Spleen (tissue), 11 donors: Measurements from ENCODE around the gene RFLNA. TPM values are rescaled to one million over a fixed set of nuclear protein-coding genes. Genes with fewer than 3 reads are reported as not detected.

Experiments
- DNase-seq: peaks from one replicate; pipeline ENCODE4 v3.0.0-alpha.2; 2020
- H3K27ac ChIP-seq, 8 donors: fragments of 200-600 bp; sonication (generic) in 7 of 8; 1 replicate in 4 of 8; 2 replicates in 4 of 8; pipeline versions ENCODE4 v1.5.0 to v1.8.0; 2016 to 2021; ENCODE audit warnings: inconsistent platforms in 4 of 8, mild to moderate bottlenecking in 4 of 8, moderate library complexity in 1 of 8
- H3K27me3 ChIP-seq, 7 donors: fragments of 200-600 bp; sonication (generic) in 6 of 7; replicated peaks in 1 of 7; 1 replicate in 4 of 7; 2 replicates in 3 of 7; pipeline versions ENCODE4 v1.5.0 to v1.8.0; 2016 to 2021; ENCODE audit warnings: inconsistent platforms in 3 of 7, mild to moderate bottlenecking in 1 of 7
- H3K36me3 ChIP-seq, 6 donors: fragments of 200-600 bp; sonication (generic) in 5 of 6; 1 replicate in 4 of 6; 2 replicates in 2 of 6; pipeline versions ENCODE4 v1.5.0 to v1.8.0; 2016 to 2021; ENCODE audit warnings: inconsistent platforms in 2 of 6
- H3K4me1 ChIP-seq, 6 donors: fragments of 200-600 bp; sonication (generic) in 5 of 6; 1 replicate in 3 of 6; 2 replicates in 3 of 6; pipeline versions ENCODE4 v1.5.0 to v1.8.0; 2016 to 2021; ENCODE audit warnings: inconsistent platforms in 3 of 6
- H3K4me3 ChIP-seq, 8 donors: fragments of 200-600 bp; sonication (generic) in 7 of 8; 1 replicate in 4 of 8; 2 replicates in 4 of 8; pipeline versions ENCODE4 v1.5.0 to v1.8.0; 2016 to 2021; ENCODE audit warnings: inconsistent platforms in 4 of 8, mild to moderate bottlenecking in 4 of 8, moderate library complexity in 2 of 8
- H3K9me3 ChIP-seq, 8 donors: fragments of 200-600 bp; sonication (generic) in 7 of 8; 1 replicate in 4 of 8; 2 replicates in 4 of 8; pipeline versions ENCODE4 v1.5.0 to v1.8.0; 2016 to 2021; ENCODE audit warnings: inconsistent platforms in 4 of 8
- POLR2A ChIP-seq, 3 donors: fragments of 450-650 bp; IDR thresholded peaks; one replicate each; pipeline ENCODE4 v1.5.1; 2017; ENCODE audit warnings: antibody characterized with exemption in 3 of 3, mild to moderate bottlenecking in 1 of 3
- POLR2AphosphoS5 ChIP-seq, 3 donors: sonication (generic); formaldehyde crosslinking; IDR thresholded peaks; one replicate each; pipeline ENCODE4 v1.5.1; 2017; ENCODE audit warnings: antibody characterized with exemption in 3 of 3
- WGBS, 5 donors: extraction: QIAGEN DNeasy Blood & Tissue Kit in 3 of 5; methylation state at CpG; one replicate each; pipeline versions ENCODE4 v1.1.5 to v1.1.7; 2013 to 2018; 5-methylcytosine and 5-hydroxymethylcytosine counted together
- intact Hi-C: fragments of 100-400 bp; cut with DNase I; formaldehyde crosslinking; loops from one replicate; pipeline ENCODE4 v1.15.0; 2023; ENCODE audit warnings: low total_unique reads
- polyA plus RNA-seq, 3 donors: library from polyadenylated mRNA; stranded (reverse); fragments of 200-250 nt; gene quantifications; one replicate each; pipeline ENCODE4 v1.2.1, GENCODE V29; 2013
- total RNA-seq, 7 donors: library from RNA; depleted of rRNA in 3 of 7; stranded (reverse); fragments of >200 nt in 3 of 7; fragmentation: NEBNext Ultra II Directional in 4 of 7; extraction: Animal tissue kit (Norgen Biotek cat#: 25700) in 4 of 7; gene quantifications; one replicate each; pipeline versions ENCODE4 v1.1.0 to v1.2.1, GENCODE V29; 2016 to 2021
- TF ChIP-seq, protein P1 (sequence below), 11 experiments: fragments of 200-600 bp in 7 of 11; fragments of 450-650 bp in 4 of 11; sonication (generic) in 4 of 11; IDR thresholded peaks in 8 of 11; conservative IDR thresholded peaks in 3 of 11; 1 replicate in 7 of 11; 2 replicates in 4 of 11; pipeline versions ENCODE4 v1.4.0 to v1.8.0; 2016 to 2021; ENCODE audit warnings: antibody characterized with exemption in 11 of 11, inconsistent platforms in 4 of 11, mild to moderate bottlenecking in 1 of 11
- donor health status: healthy with polysubstance abuse.
- donor health status: DM: no; HTN: no; CAD: no; lungs with moderate emphysema.
- donor health status: DM: no; HTN: no; CAD: no.
- donor health status: Bipolar disorder and iron deficiency.
- donor health status: healthy.
- donor health status: DM: no; HTN: no; CAD: no.
- donor health status: DM: yes; HTN: yes; CAD: no.

Gene RFLNA
- total and polyA plus RNA-seq, 10 donors: 0.04 to 0.35 (median 0.21) TPM; not detected in 6

DNA sequence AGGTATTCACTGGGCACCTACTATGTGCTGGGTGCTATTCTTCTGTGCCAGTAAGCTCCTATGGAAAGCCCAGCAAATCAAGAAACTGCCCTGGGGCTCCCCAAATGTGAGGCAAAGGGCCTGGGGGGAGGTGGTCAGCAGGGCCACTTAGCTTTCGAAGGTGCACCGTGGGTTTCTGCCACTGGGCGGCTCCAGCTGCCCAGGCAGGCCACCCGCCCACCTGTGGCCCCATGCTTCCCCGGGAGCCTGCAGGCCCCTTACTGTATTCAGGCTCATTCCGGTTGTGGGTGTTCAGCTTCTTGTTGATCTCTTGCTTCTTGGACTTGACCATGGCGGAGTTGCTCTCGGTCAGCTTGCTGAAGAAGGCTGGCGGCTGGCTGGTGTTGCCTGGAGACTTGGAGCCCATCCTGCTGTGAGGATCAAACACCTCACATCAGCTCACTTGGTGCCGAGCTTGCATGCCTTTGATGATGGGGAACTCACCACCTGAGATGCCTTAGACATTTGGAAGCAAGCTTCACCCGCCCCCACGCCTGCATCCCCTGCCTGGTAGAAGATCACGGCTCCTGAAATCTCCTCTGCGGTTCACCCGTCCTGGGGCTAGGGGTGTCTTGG is 37.3 kb downstream of the RFLNA start:
- TF ChIP-seq POLR2A (IDR thresholded peaks at IDR 0.05): no peak
- TF ChIP-seq, protein P1, sequence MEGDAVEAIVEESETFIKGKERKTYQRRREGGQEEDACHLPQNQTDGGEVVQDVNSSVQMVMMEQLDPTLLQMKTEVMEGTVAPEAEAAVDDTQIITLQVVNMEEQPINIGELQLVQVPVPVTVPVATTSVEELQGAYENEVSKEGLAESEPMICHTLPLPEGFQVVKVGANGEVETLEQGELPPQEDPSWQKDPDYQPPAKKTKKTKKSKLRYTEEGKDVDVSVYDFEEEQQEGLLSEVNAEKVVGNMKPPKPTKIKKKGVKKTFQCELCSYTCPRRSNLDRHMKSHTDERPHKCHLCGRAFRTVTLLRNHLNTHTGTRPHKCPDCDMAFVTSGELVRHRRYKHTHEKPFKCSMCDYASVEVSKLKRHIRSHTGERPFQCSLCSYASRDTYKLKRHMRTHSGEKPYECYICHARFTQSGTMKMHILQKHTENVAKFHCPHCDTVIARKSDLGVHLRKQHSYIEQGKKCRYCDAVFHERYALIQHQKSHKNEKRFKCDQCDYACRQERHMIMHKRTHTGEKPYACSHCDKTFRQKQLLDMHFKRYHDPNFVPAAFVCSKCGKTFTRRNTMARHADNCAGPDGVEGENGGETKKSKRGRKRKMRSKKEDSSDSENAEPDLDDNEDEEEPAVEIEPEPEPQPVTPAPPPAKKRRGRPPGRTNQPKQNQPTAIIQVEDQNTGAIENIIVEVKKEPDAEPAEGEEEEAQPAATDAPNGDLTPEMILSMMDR (IDR thresholded peaks at IDR 0.05 in 8 of 11, conservative IDR thresholded peaks at IDR 0.05 in 3 of 11): peak in 2 of 11 experiments; percentile 19 to 27
- H3K27me3 ChIP-seq: no peaks in the 10 kb centered on the region
- H3K27ac ChIP-seq: no peak overlapping the region
- no peak overlapping the region for H3K4me3 ChIP-seq
- H3K4me1 ChIP-seq: no peaks in the 10 kb centered on the region
- WGBS, 5 donors: 93 to 96% (median 95%) methylated on average over 13 to 15 of the region's 15 CpGs
- intact Hi-C loops: no loop called here
- no peaks in the 10 kb centered on the region for H3K9me3 ChIP-seq
- H3K36me3 ChIP-seq: peaks cover 10 to 100% (median 91%) of the 10 kb centered on the region in 6 donors
- DNase-seq: no peak

DNA sequence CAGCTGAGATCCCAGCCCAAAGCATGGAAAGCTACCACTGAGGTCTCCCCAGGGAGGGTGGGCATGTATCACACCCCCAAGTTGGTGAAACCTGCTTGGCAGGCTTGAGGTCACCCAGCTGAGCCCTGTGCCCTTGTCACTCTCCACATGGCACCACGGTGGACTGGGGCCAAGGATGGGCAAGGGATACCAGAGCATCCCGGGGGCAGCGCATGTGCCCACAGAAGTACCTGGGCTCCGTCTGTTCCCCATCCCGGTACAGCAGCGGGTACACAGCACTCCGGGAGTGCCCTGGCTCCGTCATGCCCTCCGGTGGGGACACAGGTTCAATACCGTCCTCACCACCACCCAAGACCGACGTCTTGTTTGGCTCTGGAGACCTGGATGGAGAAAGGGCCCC is 38.0 kb downstream of the RFLNA start:
- H3K36me3 ChIP-seq: peaks cover 10 to 100% (median 97%) of the 10 kb centered on the region in 6 donors
- intact Hi-C loops: no loop called here
- no peaks in the 10 kb centered on the region for H3K9me3 ChIP-seq
- H3K4me1 ChIP-seq: no peaks in the 10 kb centered on the region
- TF ChIP-seq POLR2AphosphoS5 (IDR thresholded peaks at IDR 0.05) (no peak), POLR2A (IDR thresholded peaks at IDR 0.05) (no peak)
- TF ChIP-seq, protein P1 (IDR thresholded peaks at IDR 0.05 in 8 of 11, conservative IDR thresholded peaks at IDR 0.05 in 3 of 11): no peak
- DNase-seq: no peak
- no peak overlapping the region for H3K27ac ChIP-seq
- H3K4me3 ChIP-seq: no peak overlapping the region
- WGBS, 5 donors: 91 to 96% (median 94%) methylated on average over 10 to 12 of the region's 12 CpGs
- no peaks in the 10 kb centered on the region for H3K27me3 ChIP-seq

DNA sequence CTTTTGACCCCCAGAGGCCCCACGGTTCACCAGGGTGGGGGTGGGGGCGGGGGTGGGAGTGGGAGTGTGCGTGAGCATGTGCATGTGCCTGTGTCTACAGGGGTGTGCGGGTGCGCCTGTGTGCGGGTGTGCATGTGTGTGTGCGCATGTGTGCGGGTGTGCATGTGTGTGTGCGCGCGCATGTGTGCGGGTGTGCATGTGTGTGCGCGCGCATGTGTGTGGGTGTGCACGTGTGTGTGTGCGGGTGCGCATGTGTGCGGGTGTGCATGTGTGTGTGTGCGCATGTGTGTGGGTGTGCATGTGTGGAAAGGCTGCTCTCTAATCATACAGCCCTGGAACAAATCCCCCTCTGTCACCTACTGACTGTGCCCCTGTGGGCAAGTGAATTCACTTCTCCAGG is 38.8 kb downstream of the RFLNA start:
- WGBS, 5 donors: 76 to 91% (median 90%) methylated on average over 20 of the region's 20 CpGs

DNA sequence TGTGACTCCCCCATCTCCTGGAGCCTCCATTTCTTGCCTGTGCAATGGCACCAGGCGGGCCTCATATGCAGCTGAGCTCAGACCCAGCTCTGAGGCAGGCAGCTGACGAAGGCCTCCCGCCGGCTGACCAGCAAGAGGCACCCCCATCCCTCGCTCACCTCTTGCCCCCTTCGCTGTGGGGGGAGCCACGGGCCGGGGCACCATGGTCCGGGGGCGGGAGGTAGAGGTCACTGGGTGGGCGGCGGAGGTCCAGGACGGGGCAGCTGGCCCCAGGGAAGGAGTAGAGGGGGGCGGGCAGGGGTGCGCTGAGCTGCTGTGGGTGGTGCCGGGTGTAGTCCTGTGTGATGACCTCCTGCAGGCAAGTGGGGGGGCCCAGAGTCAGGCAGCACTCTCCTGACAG is 39.4 kb downstream of the RFLNA start:
- peak in 1 of 3 donors; percentile 43 for TF ChIP-seq POLR2AphosphoS5 (IDR thresholded peaks at IDR 0.05)
- TF ChIP-seq, protein P1 (IDR thresholded peaks at IDR 0.05 in 8 of 11, conservative IDR thresholded peaks at IDR 0.05 in 3 of 11): no peak
- no peak overlapping the region for H3K4me3 ChIP-seq
- no peaks in the 10 kb centered on the region for H3K27me3 ChIP-seq
- H3K4me1 ChIP-seq: no peaks in the 10 kb centered on the region
- H3K27ac ChIP-seq: no peak overlapping the region
- WGBS, 5 donors: 90 to 97% (median 93%) methylated on average over 14 to 16 of the region's 16 CpGs
- H3K36me3 ChIP-seq: peaks cover 10 to 98% (median 90%) of the 10 kb centered on the region in 6 donors
- intact Hi-C loops: no loop called here
- DNase-seq: no peak
- no peaks in the 10 kb centered on the region for H3K9me3 ChIP-seq

More for the DNA sequence above, 38.8 kb downstream of the RFLNA start:
- Histone ChIP-seq H3K36me3 (peaks cover 10 to 100% (median 95%) of the 10 kb centered on the region in 6 donors), H3K4me1 (no peaks in the 10 kb centered on the region), H3K27me3 (no peaks in the 10 kb centered on the region), H3K9me3 (no peaks in the 10 kb centered on the region), H3K27ac (no peak overlapping the region), H3K4me3 (no peak overlapping the region)
- intact Hi-C loops: no loop called here
- no peak for DNase-seq
- TF ChIP-seq, protein P1 (IDR thresholded peaks at IDR 0.05 in 8 of 11, conservative IDR thresholded peaks at IDR 0.05 in 3 of 11): no peak
- TF ChIP-seq POLR2AphosphoS5 (IDR thresholded peaks at IDR 0.05) (no peak), POLR2A (IDR thresholded peaks at IDR 0.05) (no peak)
